NCI-H2171 (cell line): ENCODE results near the gene CPED1.
"Not testable (repeated sequence)": the region's sequence is repeated elsewhere in the genome, so short reads cannot be mapped to it uniquely, and the experiment has no call there.

Experiments
- DNase-seq: peaks from one replicate; lab custom pipeline; 2025; lab: John Stamatoyannopoulos, UW

CPED1 gene

DNA sequence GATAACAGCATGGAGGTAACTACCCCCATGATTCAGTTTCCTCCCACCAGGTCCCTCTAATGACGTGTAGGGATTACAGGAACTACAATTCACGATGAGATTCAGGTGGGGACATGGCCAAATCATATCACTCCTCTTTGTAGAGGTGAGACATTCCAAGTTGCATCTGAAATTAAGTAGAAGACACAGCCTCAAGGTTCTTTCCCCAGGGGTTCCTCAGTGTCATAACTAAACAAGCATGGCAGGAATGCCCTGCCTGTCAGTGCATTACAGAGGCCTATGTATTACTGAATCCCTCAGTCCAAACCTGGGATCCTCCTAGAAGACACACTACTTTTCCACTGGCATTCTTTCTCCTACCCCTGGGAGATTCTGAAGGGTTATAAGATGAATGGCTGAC lies 297.7 kb downstream of the CPED1 start:
- no peak for DNase-seq

DNA sequence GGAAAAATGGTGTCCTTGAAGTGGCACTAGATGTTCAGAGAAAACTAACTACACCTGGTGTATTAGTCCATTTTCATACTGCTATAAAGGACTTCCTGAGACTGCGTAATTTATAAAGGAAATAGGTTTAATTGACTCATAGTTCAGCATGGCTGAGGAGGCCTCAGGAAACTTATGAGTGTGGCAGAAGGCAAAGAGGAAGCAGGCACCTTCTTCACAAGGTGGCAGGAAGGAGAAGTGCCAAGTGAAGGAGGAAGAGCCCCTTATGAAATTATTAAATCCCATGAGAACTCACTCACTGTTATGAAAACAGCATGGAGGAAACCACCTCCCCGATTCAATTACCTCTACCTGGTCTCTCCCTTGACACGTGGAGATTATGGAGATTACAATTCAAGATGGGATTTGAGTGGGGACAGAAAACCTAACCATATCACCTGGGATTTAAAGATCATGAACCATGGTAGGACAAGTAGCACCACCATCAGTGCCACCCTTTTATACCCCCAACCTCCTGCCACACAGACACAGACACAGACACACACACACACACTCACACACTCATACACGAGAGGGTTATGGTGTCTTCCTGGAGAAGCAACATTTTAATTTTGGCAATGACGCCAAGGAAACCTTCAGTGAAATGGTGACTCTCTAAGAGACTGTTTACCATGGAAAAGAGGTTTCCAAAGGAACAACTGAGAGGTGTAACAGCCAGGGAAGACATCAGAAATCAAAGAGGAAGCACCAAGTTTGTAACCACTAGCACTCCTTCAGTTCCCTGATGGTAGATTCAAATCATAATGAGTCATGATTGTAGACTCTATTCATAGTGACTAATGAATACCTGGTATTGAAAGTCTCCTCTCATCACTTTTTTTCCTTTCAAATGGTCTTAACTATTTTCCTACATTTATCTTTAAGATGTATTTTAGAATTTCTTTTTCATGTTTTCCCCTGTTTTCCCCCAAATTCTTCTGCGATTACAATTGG lies 298.5 kb downstream of the CPED1 start:
- no peak for DNase-seq

DNA sequence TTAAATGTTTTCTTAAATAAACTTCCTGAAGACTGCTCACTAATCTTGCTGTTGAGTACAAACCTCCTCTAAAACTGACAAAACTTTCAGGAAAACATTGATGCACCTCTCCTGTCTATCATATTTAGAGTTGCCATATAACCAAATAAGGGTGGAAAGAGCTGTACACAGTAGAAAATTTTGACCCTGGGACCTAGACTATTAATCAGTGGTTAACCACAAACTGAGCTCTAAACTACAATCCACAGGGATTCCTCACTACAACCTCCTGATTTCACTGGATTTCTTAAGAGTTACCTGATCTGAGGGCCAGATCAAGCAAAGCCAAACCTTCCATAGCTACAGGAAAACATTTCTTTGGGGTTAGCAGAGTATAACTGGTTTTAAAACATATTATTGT lies 300.4 kb downstream of the CPED1 start:
- no peak for DNase-seq

DNA sequence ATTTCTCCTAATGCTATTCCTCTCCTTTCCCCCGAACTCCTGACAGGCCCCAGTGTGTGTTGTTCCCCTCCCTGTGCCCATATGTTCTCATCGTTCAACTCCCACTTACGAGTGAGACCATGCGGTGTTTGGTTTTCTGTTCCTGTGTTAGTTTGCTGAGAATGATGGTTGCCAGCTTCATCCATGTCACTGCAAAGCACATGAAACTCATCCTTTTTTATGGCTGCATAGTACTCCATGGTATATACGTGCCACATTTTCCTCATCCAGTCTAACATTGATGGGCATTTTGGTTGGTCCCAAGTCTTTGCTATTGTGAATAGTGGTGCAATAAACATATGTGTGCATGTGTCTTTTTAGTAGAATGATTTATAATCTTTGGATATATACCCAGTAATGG lies 301.4 kb downstream of the CPED1 start:
- DNase-seq, result not testable (repeated sequence)

DNA sequence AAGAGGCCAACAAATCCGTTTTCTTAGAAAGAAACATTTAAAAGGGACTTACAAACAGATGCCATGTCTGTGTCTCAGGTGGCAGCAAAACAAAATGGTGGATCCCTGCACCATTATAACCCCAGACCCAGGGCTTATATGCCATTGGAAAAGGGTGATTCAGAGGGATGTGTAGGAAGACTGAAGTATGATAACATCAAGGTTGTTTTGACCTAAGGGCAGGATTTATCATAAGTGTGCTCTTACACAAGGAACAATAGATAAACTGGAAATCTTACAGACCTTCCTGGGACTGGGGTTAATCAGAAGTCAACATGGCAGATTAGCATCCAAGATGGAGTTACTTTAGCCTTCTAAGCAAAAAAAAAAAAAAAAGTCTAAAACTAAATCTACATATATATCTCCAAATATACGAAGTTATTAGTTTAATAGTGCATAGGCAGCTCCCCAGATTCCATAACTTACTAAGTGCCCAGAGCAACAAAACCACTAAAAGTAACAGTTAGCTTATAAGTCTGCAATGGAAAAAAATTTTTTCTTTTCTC lies 306.0 kb downstream of the CPED1 start:
- no peak for DNase-seq

DNA sequence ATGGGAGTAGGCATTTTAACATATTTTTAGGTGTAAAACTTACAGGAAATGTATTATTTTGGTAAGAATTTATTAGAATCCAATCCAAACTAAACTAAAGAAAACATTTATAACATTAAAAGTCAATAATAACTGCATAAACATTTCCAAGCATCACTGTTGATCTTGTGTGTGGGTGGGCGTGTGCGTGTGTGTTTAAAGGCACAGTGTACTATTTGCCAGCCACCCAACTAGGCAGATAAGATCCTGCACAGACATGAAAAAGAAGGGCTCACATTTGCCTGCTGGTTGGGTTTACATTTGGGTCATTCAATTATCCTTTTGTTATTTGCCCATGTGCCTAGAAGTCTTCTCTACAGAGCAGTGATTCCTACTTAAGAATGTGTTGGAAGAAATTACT lies 309.3 kb downstream of the CPED1 start:
- no peak for DNase-seq

DNA sequence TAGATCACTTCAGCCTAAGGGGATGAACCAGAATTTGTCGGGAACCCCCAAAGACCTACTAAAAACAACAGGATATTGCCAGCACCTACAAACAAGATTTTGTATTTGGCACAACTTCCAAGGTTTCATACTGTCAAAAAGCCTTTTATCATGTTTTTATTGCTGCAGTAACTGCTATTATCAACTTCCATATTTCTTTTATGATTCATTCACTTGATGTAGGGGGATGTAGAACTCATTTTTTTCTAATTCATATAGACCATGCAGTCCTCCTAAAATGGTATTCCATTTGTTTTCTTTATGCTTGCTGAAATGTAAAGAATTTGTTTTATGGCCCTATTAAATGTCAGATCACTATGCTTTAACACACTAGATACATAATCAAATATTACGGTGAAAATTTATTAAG lies 310.3 kb downstream of the CPED1 start:
- no peak for DNase-seq

DNA sequence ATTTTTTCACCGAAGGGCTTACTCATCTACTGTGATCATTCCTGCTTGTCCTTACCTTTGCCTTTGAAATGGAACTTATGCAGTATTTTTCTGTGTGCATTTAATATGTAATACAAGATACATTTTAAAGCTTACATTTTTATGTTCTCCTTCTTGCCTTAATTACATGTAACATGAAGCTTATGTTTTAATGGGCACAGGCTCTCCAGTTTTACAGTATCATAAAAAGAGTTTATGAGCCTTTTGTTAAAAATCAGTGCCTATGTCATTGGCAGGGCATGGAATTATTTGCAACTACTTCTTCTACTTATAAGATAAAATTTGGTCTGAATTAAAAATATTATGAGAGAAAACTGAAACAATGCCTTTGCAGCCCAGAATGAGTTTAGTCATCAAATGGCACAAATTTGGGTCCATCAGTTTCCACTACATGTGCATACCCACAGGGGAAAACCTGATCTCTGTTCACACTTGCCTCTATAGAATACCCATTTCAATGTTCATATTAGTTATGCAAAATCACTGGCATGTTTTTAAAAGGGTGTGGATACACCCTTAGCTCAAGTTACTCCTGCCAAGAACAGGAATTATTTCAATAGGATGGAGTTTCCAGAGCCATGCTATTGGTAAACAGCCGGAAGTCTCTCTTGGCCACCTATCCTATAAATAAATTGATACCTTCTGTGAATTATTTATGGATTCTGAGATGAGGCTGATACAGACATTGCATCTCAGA lies 312.3 kb downstream of the CPED1 start:
- no peak for DNase-seq

DNA sequence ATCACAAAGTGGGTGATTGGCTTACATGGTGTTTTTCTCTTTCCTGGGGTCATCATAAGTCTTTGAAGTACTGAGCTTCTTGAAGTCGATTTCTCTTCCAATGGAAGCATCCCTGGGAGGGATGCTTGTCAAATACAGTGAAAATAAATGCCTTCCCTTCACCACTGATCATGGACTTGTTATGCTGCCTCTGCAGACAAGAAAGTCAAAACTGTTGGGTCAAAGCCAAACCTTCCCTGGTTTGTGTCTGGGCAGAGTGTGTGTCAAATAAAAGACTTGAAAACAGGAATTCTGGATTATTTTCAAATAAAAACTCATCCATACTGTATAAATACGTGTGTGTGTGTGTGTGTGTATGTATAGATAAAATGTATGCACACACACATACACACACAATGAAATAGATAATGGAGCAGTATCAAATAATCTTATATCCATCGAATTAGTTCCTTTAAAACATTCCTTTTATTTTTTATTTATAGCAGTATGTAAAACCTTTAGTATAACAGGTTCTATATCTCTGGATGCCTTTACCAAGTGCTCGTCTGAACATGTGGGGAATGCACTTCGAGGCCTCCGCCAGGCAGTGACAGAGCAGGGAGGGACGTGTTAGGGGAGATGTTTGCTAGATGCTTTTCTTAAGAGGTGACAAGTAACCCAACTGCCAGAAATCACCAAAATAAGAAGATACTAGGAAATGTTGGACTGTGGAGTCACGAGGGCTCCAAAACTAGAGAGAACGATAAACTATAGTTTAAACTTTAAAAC lies 313.1 kb downstream of the CPED1 start:
- DNase-seq, result no peak

DNA sequence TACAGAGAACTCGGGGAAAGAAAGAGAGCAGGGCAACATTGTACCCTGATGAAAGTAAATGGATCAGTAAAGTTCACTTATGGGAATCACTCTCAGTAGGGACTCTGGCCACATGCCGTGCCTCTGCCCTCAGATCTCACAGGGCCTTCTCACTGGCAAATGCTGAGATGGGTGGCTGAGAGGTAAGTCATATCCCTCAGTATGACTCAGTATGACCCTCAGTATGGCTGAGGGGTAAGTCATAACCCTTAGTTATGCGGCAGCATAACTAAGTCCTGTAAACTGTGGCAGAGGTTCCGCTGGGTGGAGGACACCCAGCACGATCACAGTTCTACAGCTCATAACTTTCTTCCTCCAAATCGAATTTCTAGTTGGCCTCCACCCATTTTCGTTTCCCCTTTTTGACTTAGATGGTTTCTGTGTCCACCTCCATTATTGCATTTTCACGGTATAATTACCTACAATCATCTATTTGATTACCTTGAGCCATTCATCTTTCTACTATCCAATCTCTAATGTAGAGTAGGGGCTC lies 313.8 kb downstream of the CPED1 start:
- DNase-seq, result no peak

DNA sequence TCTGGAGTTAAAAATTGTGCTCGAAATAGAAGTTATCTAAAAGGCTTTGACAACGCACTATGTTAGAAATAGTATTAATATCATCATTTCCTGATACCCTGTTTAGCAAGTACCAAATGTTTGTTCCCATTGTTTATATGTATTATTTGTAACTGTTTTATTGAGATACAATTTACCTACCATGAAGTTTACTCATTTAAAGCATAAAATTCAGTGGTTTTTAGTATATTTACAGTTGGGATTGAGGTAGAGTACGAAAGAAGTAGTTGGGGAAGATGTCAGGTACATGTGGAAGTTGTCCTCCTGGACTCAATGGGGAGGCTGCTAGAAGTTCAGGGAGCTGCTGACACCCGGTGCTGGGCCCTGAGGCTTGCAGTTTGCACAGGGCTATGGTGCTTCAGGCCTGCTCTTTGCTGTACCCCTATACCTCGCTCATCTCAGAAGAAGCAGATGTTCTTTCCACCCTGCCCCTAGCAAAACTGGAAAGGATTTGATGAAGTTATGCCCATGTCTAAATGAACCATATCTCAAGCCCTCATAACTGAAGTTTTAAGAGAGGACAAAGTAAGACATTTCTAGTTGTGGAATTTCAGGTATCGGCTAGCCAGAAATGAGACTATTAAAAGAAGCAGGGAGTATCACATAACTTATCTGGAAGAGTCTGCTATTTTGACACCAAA lies 315.1 kb downstream of the CPED1 start:
- DNase-seq, result no peak

DNA sequence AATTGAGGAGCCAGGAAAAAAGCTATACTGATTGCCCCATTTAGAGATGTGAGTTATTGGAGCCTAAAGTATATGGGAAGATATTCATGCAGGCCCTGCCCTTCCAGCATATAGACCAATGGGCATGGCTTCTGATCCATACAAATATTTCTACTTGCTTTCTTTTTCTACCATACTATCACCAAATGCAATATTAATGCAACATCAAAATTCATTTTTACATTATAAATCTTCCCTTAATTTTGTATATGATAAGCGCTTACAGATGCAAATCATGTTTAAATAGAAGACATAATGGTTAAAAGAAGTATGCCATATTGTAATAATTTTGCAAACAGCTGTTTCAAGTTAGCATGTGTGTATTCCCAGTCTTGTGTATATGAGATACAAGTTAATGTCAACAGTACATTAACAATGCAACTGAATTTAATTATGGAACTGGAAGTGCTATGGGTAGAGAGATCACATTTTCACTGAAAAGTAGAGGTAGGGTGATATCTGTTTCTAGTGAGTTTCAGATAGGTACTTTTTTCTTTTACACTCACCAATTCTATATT lies 315.7 kb downstream of the CPED1 start:
- DNase-seq, result no peak

DNA sequence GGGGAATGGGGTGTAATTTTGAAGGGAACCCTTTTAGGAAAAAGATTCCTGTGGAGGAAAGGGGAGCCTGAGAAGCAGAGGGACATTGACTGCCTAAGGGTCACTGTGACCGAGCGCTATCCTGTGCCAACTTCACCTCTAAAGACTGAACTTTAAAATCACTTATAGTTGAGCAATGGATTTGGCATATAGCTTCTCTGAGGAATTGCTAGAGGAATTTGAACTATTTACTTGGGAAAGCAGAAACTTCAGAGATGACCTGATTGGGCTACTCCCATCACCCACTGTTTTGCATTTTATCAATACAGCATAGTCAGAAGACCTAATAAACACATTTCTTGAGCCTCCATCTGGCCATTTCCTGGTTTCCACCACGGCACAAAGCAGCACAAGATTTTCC lies 316.6 kb downstream of the CPED1 start:
- no peak for DNase-seq

DNA sequence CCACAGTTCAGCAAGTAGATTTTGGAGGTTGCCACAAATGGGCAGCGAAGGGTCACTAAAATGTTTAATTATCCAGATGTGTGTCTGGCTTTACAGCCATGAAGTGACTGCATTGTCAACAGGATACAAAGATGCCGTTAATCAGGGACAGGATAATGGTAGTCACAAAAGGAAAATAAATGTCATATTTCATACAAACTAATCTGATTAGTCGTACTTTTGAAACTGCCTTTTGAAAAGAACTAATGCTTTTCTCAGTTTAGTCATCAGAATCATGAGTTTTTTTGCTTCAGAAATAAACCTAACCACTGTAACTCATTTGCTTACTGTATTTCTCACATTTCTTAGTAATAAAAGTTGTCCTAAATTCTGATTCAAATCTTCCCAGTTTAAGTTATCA lies 318.1 kb downstream of the CPED1 start:
- no peak for DNase-seq

DNA sequence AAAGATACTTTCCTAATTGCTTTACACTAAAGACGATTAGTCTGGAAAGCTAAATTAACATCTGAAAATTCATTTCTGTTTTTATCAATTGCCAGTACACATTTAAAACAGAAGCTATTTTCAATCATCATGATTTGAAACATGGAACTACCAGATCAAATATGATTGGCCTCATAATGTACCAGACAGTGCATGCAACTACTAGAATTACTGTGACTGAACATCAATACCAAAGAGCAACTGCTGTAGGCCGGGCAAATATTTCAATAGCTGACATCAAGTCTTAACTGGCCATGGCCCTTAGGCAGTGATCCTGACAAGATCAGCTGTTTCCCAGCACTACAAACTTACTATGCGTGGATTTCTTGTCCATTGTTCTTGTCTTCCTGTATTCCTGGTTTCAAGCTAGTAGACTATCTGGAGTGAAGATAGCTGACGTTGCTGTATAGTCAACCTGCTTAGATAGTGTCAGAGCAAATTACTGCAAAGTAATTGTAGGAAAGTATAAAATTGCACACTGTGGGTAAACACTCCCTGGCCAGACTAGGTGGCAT lies 318.6 kb downstream of the CPED1 start:
- no peak for DNase-seq

DNA sequence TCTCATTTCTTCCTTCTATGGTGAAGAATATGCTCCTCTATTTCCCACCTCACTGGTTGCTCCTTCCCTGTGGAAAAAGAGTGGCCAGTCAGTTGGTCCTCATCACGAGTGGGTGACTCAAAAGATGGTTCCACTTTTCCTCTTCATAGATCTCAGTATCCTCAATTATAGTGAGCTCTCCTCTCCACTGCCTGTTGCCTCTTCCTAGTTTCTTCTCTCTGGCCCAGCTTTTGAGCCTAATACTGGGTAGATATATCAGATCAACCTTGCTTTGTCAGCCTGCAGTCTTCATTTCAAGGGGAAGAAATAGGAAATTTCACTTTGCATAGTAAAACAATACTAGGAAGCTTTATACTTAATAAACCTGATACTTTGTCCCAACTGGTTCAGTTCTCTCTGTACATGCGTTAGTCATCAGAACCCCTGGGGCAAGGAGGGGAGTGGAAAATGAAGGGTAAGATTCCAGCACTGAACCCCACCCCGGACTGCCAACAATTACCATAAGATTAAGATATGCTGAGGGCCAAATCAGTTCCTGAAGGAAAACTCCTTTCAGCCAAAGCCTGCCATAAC lies 324.8 kb downstream of the CPED1 start:
- no peak for DNase-seq

DNA sequence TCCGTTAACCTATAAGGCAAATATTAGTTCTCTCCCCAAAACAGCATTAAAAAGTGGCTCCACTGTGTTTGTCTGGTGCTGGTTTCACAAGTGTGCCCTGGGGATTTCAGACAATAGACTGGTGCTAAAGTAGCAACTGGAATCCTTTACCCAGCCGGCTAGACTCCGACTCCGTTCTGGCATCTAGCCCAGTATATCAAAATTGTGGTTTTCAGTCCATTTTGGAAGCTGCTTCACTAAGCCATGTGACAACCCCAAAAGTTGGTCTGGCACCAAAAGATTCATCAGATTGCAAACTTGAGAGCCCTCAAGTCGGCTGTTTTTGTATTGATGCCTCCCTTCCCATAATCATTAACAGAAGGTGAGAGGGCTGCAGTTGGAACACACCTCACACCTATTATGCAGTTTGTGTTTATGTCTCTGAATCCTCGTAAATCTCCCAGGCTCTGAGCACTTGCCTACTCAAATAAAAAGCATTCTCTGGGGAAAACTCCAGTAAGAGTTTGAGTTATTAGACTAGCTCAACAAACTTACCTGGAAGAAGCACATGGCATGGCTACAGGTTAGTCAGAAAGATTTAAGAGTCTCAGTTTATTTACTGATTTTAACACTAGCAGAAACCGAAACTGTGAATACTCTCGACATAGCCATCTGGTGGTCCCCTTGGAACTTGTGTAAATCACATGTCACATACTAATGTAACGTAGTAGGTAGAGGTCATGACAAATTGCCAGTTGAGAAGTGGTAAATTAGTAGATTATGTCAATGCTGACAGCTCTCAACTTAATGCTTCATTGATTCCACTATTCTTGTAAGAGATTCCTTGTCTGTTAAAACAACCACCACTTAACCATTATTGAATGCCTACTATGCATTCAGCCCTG lies 325.5 kb downstream of the CPED1 start:
- peak; percentile 80 for DNase-seq

DNA sequence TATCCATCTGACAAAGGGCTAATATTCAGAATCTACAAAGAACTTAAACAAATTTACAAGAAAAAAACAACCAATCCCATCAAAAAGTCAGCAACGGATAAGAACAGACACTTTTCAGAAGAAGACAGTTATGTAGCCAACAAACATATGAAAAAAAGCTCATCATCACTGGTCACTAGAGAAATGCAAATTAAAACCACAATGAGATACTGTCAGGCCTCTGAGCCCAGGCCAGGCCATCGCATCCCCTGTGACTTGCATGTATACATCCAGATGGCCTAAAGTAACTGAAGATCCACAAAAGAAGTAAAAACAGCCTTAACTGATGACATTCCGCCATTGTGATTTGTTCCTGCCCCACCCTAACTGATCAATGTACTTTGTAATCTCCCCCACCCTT lies 326.7 kb downstream of the CPED1 start:
- not testable (repeated sequence) for DNase-seq

DNA sequence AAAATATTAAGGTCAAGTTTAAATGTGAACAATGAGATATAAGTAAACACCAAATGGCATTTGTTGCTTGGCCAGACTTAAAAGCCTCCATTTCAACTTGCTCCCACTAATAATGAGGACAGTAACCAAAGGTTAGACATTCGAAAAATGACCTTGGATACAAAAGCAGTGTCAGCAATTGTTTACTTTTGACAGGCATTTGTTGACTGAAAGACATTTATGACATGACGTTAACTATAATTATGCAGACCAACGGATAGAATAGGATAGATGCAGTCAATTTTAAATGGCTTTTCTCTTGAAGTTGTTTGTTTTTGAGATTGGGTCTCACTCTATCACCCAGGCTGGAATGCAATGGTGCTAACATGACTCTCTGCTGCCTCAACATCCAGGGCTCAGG lies 333.9 kb downstream of the CPED1 start:
- no peak for DNase-seq
